PC-3 (cell line): ENCODE data around the gene ACIN1.

ENCODE experiments used
- CTCF ChIP-seq: fragments of 300-600 bp; sonication (generic); conservative IDR thresholded peaks from 2 replicates; pipeline ENCODE4 v1.5.1; 2017; ENCODE audit warnings: antibody characterized with exemption, low read depth, mild to moderate bottlenecking, low read length
- EZH2 ChIP-seq: fragments of 300-600 bp; sonication (generic); IDR thresholded peaks from one replicate; pipeline ENCODE4 v1.6.1; 2017; ENCODE audit warnings: antibody characterized with exemption, mild to moderate bottlenecking, low read length; ENCODE audit not compliant: unreplicated experiment

GRCh38 chr14:23053426-23053825 is 41.5 kb downstream of the ACIN1 start:
- TF ChIP-seq CTCF = no peak
- TF ChIP-seq EZH2 = no peak
